Stomach (tissue), 9 donors: ENCODE data around the gene PATE4. TPM values are rescaled to one million over a fixed set of nuclear protein-coding genes. Genes with fewer than 3 reads are reported as not detected.

Experiments used
- DNase-seq, 2 donors: peaks; one replicate each; pipeline versions ENCODE4 v3.0.0 to v3.0.0-alpha.2; 2013 to 2019
- H3K27ac ChIP-seq, 5 donors: fragments of 200-600 bp in 4 of 5; sonication (generic) in 4 of 5; one replicate each; pipeline ENCODE4 v1.5.1; 2013 to 2019; ENCODE audit warnings: mild to moderate bottlenecking in 1 of 5, moderate library complexity in 1 of 5
- H3K27me3 ChIP-seq, 3 donors: fragments of 200-600 bp; sonication (generic); one replicate each; pipeline ENCODE4 v1.5.1; 2017 to 2019; ENCODE audit warnings: mixed run types in 1 of 3
- H3K36me3 ChIP-seq, 4 donors: fragments of 200-600 bp; sonication (generic); 1 replicate in 3 of 4; 2 replicates in 1 of 4; pipeline ENCODE4 v1.5.1; 2016 to 2019
- H3K4me1 ChIP-seq, 4 donors: fragments of 200-600 bp; sonication (generic); one replicate each; pipeline ENCODE4 v1.5.1; 2016 to 2019
- H3K4me3 ChIP-seq, 4 donors: fragments of 200-600 bp; sonication (generic) in 3 of 4; one replicate each; pipeline ENCODE4 v1.5.1; 2016 to 2019; ENCODE audit warnings: mild to moderate bottlenecking in 1 of 4
- H3K9me3 ChIP-seq, 4 donors: fragments of 200-600 bp; sonication (generic); one replicate each; pipeline ENCODE4 v1.5.1; 2016 to 2019
- EP300 ChIP-seq: sonication (generic); formaldehyde crosslinking; IDR thresholded peaks from one replicate; pipeline ENCODE4 v1.6.1; 2017; ENCODE audit warnings: antibody characterized with exemption
- POLR2A ChIP-seq, 4 donors: fragments of 450-650 bp; IDR thresholded peaks; one replicate each; pipeline ENCODE4 v1.6.1; 2016; ENCODE audit warnings: antibody characterized with exemption in 4 of 4, control low read depth in 2 of 4, mild to moderate bottlenecking in 1 of 4, moderate library complexity in 1 of 4
- POLR2AphosphoS5 ChIP-seq, 3 donors: sonication (generic); formaldehyde crosslinking; IDR thresholded peaks; one replicate each; pipeline ENCODE4 v1.6.1; 2016; ENCODE audit warnings: antibody characterized with exemption in 3 of 3
- WGBS, 5 donors: extraction: QIAGEN DNeasy Blood & Tissue Kit in 3 of 5; methylation state at CpG; one replicate each; pipeline versions ENCODE4 v1.1.5 to v1.1.7; 2013 to 2018; 5-methylcytosine and 5-hydroxymethylcytosine counted together
- intact Hi-C: fragments of 100-400 bp; cut with DNase I; formaldehyde crosslinking; loops from one replicate; pipeline ENCODE4 v1.15.1; 2023; ENCODE audit warnings: low total_unique reads
- polyA plus RNA-seq, 3 donors: library from polyadenylated mRNA; stranded (reverse); fragments of 200-250 nt; gene quantifications; one replicate each; pipeline ENCODE4 v1.2.3, GENCODE V29; 2013
- total RNA-seq, 5 donors: library from RNA; depleted of rRNA; stranded (reverse); fragments of >200 nt; gene quantifications; one replicate each; pipeline versions ENCODE4 v1.1.0 to v1.2.3, GENCODE V29; 2014 to 2016
- TF ChIP-seq, protein P1 (sequence below), 7 experiments: fragments of 450-650 bp in 4 of 7; fragments of 200-600 bp in 3 of 7; sonication (generic) in 3 of 7; IDR thresholded peaks; one replicate each; pipeline ENCODE4 v1.5.1; 2016 to 2019; ENCODE audit warnings: antibody characterized with exemption in 7 of 7, control low read depth in 2 of 7, mild to moderate bottlenecking in 1 of 7
- donor health status: healthy with polysubstance abuse.
- donor health status: Bipolar disorder and iron deficiency.
- donor health status: healthy.

Gene PATE4
- total and polyA plus RNA-seq, 8 donors, result not detected

DNA sequence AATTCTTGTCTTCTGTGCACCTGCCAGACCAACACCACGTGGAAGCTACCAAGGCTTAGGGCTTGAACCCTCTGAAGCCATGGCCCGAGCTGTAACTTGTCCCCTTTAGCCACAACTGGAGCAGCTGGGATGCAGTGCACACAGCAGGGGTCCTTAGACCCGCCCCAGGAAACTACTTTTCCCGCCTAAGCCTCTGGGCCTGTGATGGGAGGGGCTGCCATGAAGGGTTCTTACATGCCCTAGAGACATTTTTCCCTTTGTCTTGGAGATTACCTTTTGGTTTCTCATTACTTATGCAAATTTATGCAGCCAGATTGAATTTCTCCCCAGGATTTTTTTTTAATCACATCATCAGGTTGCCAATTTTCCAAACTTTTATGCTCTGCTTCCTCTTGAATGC, 35.5 kb upstream of the PATE4 start:
- no peaks in the 10 kb centered on the region for H3K27me3 ChIP-seq
- no peaks in the 10 kb centered on the region for H3K4me1 ChIP-seq
- intact Hi-C loops, result no loop called here
- 37 to 49% (median 47%) methylated on average over 4 of the region's 4 CpGs for WGBS, 5 donors
- H3K27ac ChIP-seq, result no peak overlapping the region
- H3K36me3 ChIP-seq, result no peaks in the 10 kb centered on the region
- H3K9me3 ChIP-seq, result peaks cover 0 to 66% (median 22%) of the 10 kb centered on the region in 4 donors
- TF ChIP-seq, protein P1, sequence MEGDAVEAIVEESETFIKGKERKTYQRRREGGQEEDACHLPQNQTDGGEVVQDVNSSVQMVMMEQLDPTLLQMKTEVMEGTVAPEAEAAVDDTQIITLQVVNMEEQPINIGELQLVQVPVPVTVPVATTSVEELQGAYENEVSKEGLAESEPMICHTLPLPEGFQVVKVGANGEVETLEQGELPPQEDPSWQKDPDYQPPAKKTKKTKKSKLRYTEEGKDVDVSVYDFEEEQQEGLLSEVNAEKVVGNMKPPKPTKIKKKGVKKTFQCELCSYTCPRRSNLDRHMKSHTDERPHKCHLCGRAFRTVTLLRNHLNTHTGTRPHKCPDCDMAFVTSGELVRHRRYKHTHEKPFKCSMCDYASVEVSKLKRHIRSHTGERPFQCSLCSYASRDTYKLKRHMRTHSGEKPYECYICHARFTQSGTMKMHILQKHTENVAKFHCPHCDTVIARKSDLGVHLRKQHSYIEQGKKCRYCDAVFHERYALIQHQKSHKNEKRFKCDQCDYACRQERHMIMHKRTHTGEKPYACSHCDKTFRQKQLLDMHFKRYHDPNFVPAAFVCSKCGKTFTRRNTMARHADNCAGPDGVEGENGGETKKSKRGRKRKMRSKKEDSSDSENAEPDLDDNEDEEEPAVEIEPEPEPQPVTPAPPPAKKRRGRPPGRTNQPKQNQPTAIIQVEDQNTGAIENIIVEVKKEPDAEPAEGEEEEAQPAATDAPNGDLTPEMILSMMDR (IDR thresholded peaks at IDR 0.05), result no peak
- TF ChIP-seq POLR2A (IDR thresholded peaks at IDR 0.05) (no peak), POLR2AphosphoS5 (IDR thresholded peaks at IDR 0.05) (no peak), EP300 (no peak)
- no peak for DNase-seq
- H3K4me3 ChIP-seq, result no peak overlapping the region

- intact Hi-C loops, result no loop called here
- Histone ChIP-seq H3K27ac (no peak overlapping the region), H3K4me3 (no peak overlapping the region), H3K9me3 (peaks cover 0 to 68% (median 31%) of the 10 kb centered on the region in 4 donors), H3K36me3 (no peaks in the 10 kb centered on the region), H3K4me1 (no peaks in the 10 kb centered on the region), H3K27me3 (no peaks in the 10 kb centered on the region)
- no peak for DNase-seq
- WGBS, 5 donors, result 18 to 74% (median 41%) methylated on average over 2 of the region's 2 CpGs
- TF ChIP-seq, protein P1 (IDR thresholded peaks at IDR 0.05), result no peak
- TF ChIP-seq POLR2A (IDR thresholded peaks at IDR 0.05) (no peak), EP300 (no peak), POLR2AphosphoS5 (IDR thresholded peaks at IDR 0.05) (no peak)
Observed at GRCh38 chr11:125799808-125800207, 33.3 kb upstream of the PATE4 start.

DNA sequence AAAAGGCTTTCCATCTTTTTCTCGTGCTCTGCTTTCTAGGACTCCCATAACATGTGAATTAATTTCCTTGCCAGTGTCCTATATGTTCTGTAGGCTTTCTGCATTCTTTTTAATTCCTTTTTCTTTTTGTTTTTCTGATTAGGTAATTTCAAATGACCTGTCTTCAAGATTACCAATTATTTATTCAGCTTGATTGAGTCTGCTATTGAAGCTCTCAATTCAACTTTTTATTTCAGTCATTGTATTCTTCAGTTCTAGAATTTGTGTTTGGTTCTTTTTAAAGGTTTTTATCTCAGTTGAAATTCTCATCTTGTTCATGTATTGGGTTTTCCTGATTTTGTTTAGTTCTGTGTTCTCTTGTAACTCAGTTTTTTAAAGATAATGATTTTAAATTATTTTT, 30.7 kb upstream of the PATE4 start:
- Histone ChIP-seq H3K27me3 (no peaks in the 10 kb centered on the region), H3K4me1 (no peaks in the 10 kb centered on the region), H3K4me3 (no peak overlapping the region), H3K36me3 (no peaks in the 10 kb centered on the region), H3K27ac (no peak overlapping the region), H3K9me3 (peaks cover 0 to 55% (median 24%) of the 10 kb centered on the region in 4 donors)
- TF ChIP-seq POLR2AphosphoS5 (IDR thresholded peaks at IDR 0.05) (no peak), EP300 (no peak), POLR2A (IDR thresholded peaks at IDR 0.05) (no peak)
- TF ChIP-seq, protein P1 (IDR thresholded peaks at IDR 0.05), result no peak
- intact Hi-C loops, result no loop called here
- 0 to 84% (median 47%) methylated on average over 1 of the region's 1 CpG for WGBS, 5 donors
- no peak for DNase-seq

- Histone ChIP-seq H3K9me3 (peaks cover 0 to 28% (median 8%) of the 10 kb centered on the region in 4 donors), H3K4me3 (no peak overlapping the region), H3K4me1 (no peaks in the 10 kb centered on the region), H3K27ac (no peak overlapping the region), H3K27me3 (no peaks in the 10 kb centered on the region), H3K36me3 (no peaks in the 10 kb centered on the region)
- WGBS, 5 donors, result 83 to 98% (median 93%) methylated on average over 1 of the region's 1 CpG
- TF ChIP-seq, protein P1 (IDR thresholded peaks at IDR 0.05), result no peak
- no peak for TF ChIP-seq POLR2A (IDR thresholded peaks at IDR 0.05)
- TF ChIP-seq EP300, result no peak
- TF ChIP-seq POLR2AphosphoS5 (IDR thresholded peaks at IDR 0.05), result no peak
- intact Hi-C loops, result no loop called here
- no peak for DNase-seq
Observed at GRCh38 chr11:125807909-125808308, 25.2 kb upstream of the PATE4 start.
